K562 (cell line): ENCODE data around the gene INPP1.

Experiments
- CBFA2T2 ChIP-seq: fragments of 450-650 bp; conservative IDR thresholded peaks from 2 replicates; pipeline ENCODE4 v1.6.1; 2017; ENCODE audit warnings: mild to moderate bottlenecking
- PCBP1 ChIP-seq: fragments of 200-400 bp; formaldehyde crosslinking; IDR thresholded peaks from 2 replicates; pipeline ENCODE4 v1.6.1; 2018; ENCODE audit warnings: mild to moderate bottlenecking, low read depth, low read length; ENCODE audit not compliant: poor library complexity, severe bottlenecking

DNA sequence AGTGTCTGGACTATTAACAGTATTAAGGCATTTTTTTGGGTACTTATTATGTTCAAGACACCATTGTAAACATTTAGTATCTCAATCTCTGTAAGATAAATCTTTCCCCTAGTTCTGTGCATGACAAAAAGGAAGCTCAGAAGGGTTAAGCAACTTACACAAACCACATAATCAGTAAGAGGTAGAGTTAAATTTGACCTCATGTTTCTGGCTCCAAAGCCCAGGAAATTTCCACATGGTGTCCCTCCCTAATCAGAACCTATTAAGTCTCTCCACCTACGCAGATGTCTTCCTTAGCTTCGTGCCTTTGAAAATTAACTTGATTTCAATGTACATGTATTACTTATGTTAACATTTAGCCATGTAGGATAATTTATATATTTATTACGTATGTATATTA, 66.8 kb downstream of the INPP1 start:
- TF ChIP-seq PCBP1: no peak
- TF ChIP-seq CBFA2T2: no peak
